K562 (cell line): ENCODE measurements around the gene DKC1. TPM values are rescaled to one million over a fixed set of nuclear protein-coding genes. Genes with fewer than 3 reads are reported as not detected.

Experiments
- ATF6 ChIP-seq: sonication (generic); formaldehyde crosslinking; IDR thresholded peaks from 2 replicates; pipeline ENCODE4 v1.4.0; 2020; ENCODE audit warnings: mild to moderate bottlenecking, missing genetic modification reagents
- CBFA2T2 ChIP-seq: fragments of 450-650 bp; conservative IDR thresholded peaks from 2 replicates; pipeline ENCODE4 v1.6.1; 2017; ENCODE audit warnings: mild to moderate bottlenecking
- CREB1 ChIP-seq, 2 experiments: sonication (generic) in 1 of 2; formaldehyde crosslinking in 1 of 2; IDR thresholded peaks; 2 replicates each; pipeline versions ENCODE4 v1.6.1 to v1.8.0; 2012 to 2022; ENCODE audit warnings: inconsistent platforms in 1 of 2, mild to moderate bottlenecking in 1 of 2, missing genetic modification reagents in 1 of 2, moderate library complexity in 1 of 2
- ERF ChIP-seq: fragments of 450-650 bp; formaldehyde crosslinking; IDR thresholded peaks from 2 replicates; pipeline ENCODE4 v1.4.0; 2020; ENCODE audit warnings: mild to moderate bottlenecking, mixed read lengths
- ETS2 ChIP-seq: IDR thresholded peaks from 2 replicates; pipeline ENCODE4 v1.6.1; 2016; ENCODE audit warnings: borderline replicate concordance, missing genetic modification characterization, mild to moderate bottlenecking, moderate library complexity, missing compliant biosample characterization; ENCODE audit not compliant: poor library complexity, severe bottlenecking
- ETV1 ChIP-seq: fragments of 450-650 bp; conservative IDR thresholded peaks from 2 replicates; pipeline ENCODE4 v1.6.1; 2016; ENCODE audit warnings: missing genetic modification characterization, control low read depth, low read depth, missing compliant biosample characterization
- HBP1 ChIP-seq: fragments of 450-650 bp; formaldehyde crosslinking; IDR thresholded peaks from 2 replicates; pipeline ENCODE4 v1.4.0; 2022; ENCODE audit warnings: missing genetic modification characterization
- HCFC1 ChIP-seq: IDR thresholded peaks from 2 replicates; pipeline ENCODE4 v1.6.1; 2012; ENCODE audit warnings: low read depth, low read length, improper control_type of control experiment
- HDAC2 ChIP-seq: fragments of 450-650 bp; IDR thresholded peaks from 2 replicates; pipeline ENCODE4 v1.6.1; 2016; ENCODE audit warnings: mild to moderate bottlenecking
- IRF1 ChIP-seq: sonication (generic); formaldehyde crosslinking; IDR thresholded peaks from 2 replicates; pipeline ENCODE4 v1.8.0; 2022; ENCODE audit warnings: missing genetic modification reagents, mild to moderate bottlenecking, borderline replicate concordance
- NFE2L1 ChIP-seq: fragments of 450-650 bp; IDR thresholded peaks from 2 replicates; pipeline ENCODE4 v1.6.1; 2016; ENCODE audit warnings: missing genetic modification characterization, low read depth, mild to moderate bottlenecking, missing compliant biosample characterization, moderate library complexity, borderline replicate concordance
- NR1H2 ChIP-seq: sonication (generic); formaldehyde crosslinking; IDR thresholded peaks from 2 replicates; pipeline ENCODE4 v1.4.0; 2020; ENCODE audit warnings: mild to moderate bottlenecking, missing genetic modification reagents
- NR2F6 ChIP-seq: fragments of 450-650 bp; formaldehyde crosslinking; IDR thresholded peaks from 2 replicates; pipeline ENCODE4 v1.4.0; 2020; ENCODE audit warnings: mild to moderate bottlenecking
- PHTF2 ChIP-seq: fragments of 250-450 bp; sonication (Bioruptor Pico); IDR thresholded peaks from 2 replicates; pipeline ENCODE4 v1.5.0; 2021; ENCODE audit warnings: mild to moderate bottlenecking
- PREB ChIP-seq: sonication (generic); formaldehyde crosslinking; IDR thresholded peaks from 2 replicates; pipeline ENCODE4 v1.8.1; 2023; ENCODE audit warnings: mild to moderate bottlenecking, missing genetic modification reagents
- PTTG1 ChIP-seq: fragments of 450-650 bp; IDR thresholded peaks from 2 replicates; pipeline ENCODE4 v1.6.1; 2016; ENCODE audit warnings: low read depth, mild to moderate bottlenecking, missing genetic modification characterization, missing compliant biosample characterization
- STAT5A ChIP-seq: IDR thresholded peaks from 2 replicates; pipeline ENCODE4 v1.6.1; 2012; ENCODE audit warnings: low read length, inconsistent platforms, borderline replicate concordance
- ZBED1 ChIP-seq: IDR thresholded peaks from 2 replicates; pipeline ENCODE4 v1.6.1; 2014
- ZBTB8A ChIP-seq: fragments of 450-650 bp; IDR thresholded peaks from 2 replicates; pipeline ENCODE4 v1.6.1; 2018; ENCODE audit warnings: mild to moderate bottlenecking, moderate library complexity; ENCODE audit not compliant: partially characterized antibody
- ZNF175 ChIP-seq: fragments of 200-800 bp; sonication (Bioruptor generic); IDR thresholded peaks from 2 replicates; pipeline ENCODE4 v1.6.1; 2016; ENCODE audit warnings: low read depth, mild to moderate bottlenecking, missing genetic modification characterization, missing compliant biosample characterization
- ZNF316 ChIP-seq: fragments of 450-650 bp; IDR thresholded peaks from 2 replicates; pipeline ENCODE4 v1.6.1; 2016
- polyA plus RNA-seq, 8 experiments: library from polyadenylated mRNA; depleted of rRNA in 4 of 8; stranded (reverse) in 5 of 8; unstranded in 3 of 8; fragments of >200 nt; fragmentation: Nextera tagmentation in 2 of 8; fragmentation: Illumina TruSeq in 1 of 8; extraction: Ambion mirVana in 2 of 8; extraction: Trizol in 1 of 8; gene quantifications; 2 replicates each; pipeline versions ENCODE4 v1.2.1 to v1.2.3, GENCODE V29; 2011 to 2014; ENCODE audit warnings: inconsistent platforms in 1 of 8, missing spikeins in 1 of 8
- total RNA-seq, 7 experiments: library from RNA; depleted of rRNA in 6 of 7; stranded (reverse); fragments of >200 nt in 6 of 7; fragmentation: Illumina TruSeq in 2 of 7; extraction: Trizol in 2 of 7; gene quantifications; 2 replicates each; pipeline versions ENCODE4 v1.2.1 to v1.2.3, GENCODE V29; 2011 to 2021; ENCODE audit warnings: low replicate concordance in 1 of 7

DKC1 gene
- total and polyA plus RNA-seq, 9 of the 15 experiments (the other 6 are each of a cell fraction or from before 2014, with no cell fraction given), result 205 to 313 (median 219) TPM

GRCh38 chrX:154784149-154784995, 21.7 kb downstream of the DKC1 start (continued):
- TF ChIP-seq ATF6 (CRISPR knock-in tag), result no peak
- 0 out of 2 replicates have a peak, but pooled peaks have one; percentile 22 for TF ChIP-seq PTTG1 (tag)
- TF ChIP-seq ZNF175 (CRISPR knock-in tag), result peak; percentile 56; the same call in 1 of the 2 replicates
- TF ChIP-seq STAT5A, result no peak
- no peak for TF ChIP-seq PHTF2 (CRISPR knock-in tag)
- TF ChIP-seq HDAC2, result no peak
- TF ChIP-seq ETS2 (tag), result no peak
- TF ChIP-seq IRF1 (CRISPR knock-in tag), result no peak
- TF ChIP-seq NR2F6 (CRISPR knock-in tag), result no peak
- TF ChIP-seq NFE2L1 (tag), result no peak
- TF ChIP-seq HCFC1, result no peak
- no peak for TF ChIP-seq PREB
- TF ChIP-seq CBFA2T2, result peak; percentile 72
- TF ChIP-seq ZNF316, result peak; percentile 77
- TF ChIP-seq NR1H2, result no peak
- TF ChIP-seq HBP1 (CRISPR knock-in tag), result no peak
- no peak for TF ChIP-seq ETV1
- no peak; the same call in 1 of the 2 replicates for TF ChIP-seq CREB1 (IDR thresholded peaks at IDR 0.05)
- TF ChIP-seq CREB1 (CRISPR knock-in tag; IDR thresholded peaks at IDR 0.05), result no peak
- TF ChIP-seq ZBTB8A, result no peak
- TF ChIP-seq ERF (CRISPR knock-in tag), result no peak
- TF ChIP-seq ZBED1, result no peak
